GM19043 (cell line): ENCODE measurements around the gene APOL1.

Experiments
- ATAC-seq: cut with Tn5 transposase; IDR thresholded peaks from one replicate; pipeline ENCODE4 v1.9.1; 2021; ENCODE audit warnings: low read depth; ENCODE audit not compliant: unreplicated experiment

The APOL1 gene

DNA sequence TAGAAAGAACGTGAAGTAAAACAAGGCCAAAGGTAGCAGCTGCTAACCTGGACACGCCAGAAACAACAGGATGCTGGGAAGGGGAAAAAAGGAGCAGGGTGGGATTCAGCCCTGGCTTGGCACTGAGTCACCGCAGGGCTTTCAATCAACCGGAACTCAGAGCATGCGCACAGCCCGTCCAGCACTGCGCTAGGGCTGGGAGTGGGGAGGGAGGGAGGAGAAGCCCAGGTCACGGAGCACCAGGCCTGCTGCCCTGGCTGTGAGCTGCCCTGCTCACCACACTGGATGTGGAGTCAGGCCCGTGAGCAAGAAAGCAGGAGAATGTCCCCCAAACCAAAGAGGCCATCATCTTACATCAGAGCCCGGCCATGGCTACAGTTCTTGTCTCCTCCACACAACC lies 51.5 kb downstream of the APOL1 start:
- no peak for ATAC-seq

DNA sequence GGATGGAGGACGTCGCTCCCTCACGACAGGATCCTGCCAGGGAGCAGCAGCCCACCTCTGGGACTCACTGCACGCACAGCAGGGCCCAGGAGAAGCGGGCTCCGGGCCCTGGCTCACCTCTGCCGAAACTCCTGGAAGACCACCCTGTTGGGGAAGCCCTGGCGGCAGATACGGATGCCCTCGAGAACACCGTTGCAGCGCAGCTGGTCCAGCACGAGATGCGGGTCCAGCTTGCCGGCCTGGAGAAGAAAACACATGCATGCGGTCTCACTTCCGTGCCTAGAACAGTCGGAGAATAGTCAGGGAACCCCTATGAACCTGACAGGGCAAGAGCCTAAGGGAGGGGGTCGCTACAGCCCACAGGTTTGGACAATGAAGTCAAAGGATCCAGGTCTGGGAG lies 52.9 kb downstream of the APOL1 start:
- no peak for ATAC-seq

DNA sequence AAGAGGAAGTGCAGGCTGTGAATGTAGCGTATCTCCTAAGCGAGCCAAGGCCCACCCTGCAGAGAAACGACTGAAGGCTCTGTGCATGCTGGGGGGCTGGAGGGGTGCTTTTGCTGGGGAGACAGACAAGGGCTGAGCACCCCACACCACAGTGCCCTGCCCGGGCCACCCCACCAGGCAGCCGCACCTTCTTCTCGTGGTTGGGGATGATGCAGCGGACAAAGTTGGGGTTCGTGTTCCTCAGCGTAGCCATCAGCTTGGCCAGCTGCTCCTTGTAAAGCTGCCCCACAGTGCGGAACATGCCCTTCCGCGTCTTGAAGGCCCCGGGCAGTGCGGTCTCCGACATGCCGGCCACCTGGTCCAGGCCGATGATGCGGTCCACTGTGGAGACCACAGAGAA lies 53.3 kb downstream of the APOL1 start:
- no peak for ATAC-seq

DNA sequence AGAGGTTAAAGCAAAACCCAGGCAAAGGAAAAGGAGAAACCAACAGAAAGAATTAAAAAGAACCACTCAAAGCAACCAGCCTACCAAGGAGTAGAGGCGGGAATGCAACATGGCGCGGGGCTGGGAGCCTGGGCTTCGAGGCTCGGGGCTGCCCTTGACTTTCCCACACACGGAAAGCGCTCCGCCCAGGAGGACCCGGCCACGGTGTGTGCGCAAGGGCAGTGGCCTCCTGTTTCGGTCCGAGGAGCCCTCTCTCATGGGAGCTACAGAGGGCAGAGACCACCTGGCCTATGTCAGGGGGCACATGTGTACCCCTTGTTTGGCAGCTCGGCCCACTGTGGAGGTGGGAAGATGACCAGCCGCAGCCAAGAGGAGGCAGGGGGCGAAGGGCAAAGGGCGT lies 55.9 kb downstream of the APOL1 start:
- no peak for ATAC-seq

DNA sequence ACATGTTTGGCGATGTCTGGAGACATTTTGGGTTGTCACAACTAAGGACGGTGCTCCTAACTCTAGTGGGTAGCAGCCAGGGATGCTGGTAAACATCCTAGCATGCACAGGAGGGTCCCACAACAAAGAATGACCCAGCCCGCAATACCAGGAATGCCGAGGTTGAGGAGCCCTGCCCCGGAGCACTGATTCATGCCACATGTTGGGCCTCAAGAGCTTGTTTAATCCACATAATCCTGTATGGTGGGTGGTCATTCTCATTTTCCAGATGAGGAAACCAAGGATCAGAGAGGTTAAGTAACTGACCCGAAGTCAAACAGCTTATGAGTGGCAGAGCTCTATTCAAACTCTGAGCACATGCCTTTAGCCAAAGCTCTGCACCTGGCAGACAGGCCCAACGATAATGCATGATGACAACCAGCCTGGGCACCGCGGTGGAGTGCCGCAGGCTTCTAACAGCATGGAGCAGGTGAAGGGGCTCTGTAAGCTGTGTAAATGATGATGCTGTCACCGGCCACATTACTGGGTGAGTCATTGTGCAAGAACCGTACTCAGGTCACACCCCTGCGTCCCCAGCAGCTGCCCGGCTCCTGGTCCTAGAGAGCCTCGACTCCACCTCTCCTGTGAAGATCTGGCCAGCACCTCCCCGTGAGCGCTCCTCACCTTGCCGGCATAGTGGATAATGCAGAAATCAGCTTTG lies 58.6 kb downstream of the APOL1 start:
- no peak for ATAC-seq

DNA sequence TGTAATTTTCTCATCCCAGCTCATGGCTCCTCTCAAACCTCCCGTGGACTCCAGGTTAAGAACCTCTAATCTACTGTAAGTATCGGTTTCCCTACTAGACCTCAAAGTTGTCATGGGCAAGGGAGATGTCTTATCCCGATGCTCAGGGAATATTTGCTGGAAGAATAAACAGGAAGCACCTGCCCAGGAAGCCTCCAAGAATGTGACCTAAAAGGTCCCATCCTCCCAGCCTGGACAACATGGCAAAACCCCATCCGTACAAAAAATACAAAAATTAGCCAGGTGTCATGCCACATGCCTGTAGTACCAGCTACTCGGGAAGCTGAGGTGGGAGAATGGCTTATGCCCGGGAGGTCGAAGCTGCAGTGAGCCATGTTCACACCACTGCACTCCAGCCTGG lies 62.4 kb downstream of the APOL1 start:
- no peak for ATAC-seq

DNA sequence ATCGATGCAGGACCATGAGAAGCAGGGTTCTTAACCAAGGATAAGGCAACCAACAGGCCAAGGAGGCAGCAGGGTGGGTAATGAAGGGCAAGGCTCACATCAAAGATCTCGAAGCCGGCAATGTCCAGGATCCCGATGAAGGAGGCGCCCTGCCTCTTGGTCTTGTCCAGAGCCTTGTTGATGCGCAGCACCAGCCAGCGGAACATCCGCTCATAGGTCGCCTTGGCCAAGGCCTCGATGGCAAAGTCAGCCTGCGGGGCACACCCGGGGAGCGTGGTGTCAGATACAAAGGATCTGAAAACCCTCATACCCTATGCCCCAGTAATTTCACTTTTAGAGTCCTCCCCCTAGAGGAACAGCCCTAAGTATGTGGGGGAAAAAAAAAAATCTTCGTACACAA lies 63.5 kb downstream of the APOL1 start:
- no peak for ATAC-seq
